ENCODE measurements around the gene TGFBRAP1. TPM values are rescaled to one million over a fixed set of nuclear protein-coding genes. Genes with fewer than 3 reads are reported as not detected.

Gene TGFBRAP1
- total RNA-seq, 3 donors from 2014 or later (not counting 1 experiment from before 2014, with no cell fraction given) = 22.7 to 31.8 (median 27.7) TPM

GRCh38 chr2:105377871-105378270, 48.3 kb upstream of the TGFBRAP1 start:
- intact Hi-C loops (cut with micrococcal nuclease) = no loop called here
- WGBS (ENCODE audit: insufficient coverage) = 84% methylated on average over 3 of the region's 3 CpGs
- no peaks in the 10 kb centered on the region for H3K36me3 ChIP-seq (ENCODE audit: control insufficient read depth, insufficient read depth, low read length)
- no peak overlapping the region for H3K27ac ChIP-seq (ENCODE audit: low read length)
- H3K9me3 ChIP-seq (ENCODE audit: control insufficient read depth, insufficient read depth, low read length) = no peaks in the 10 kb centered on the region
- no peak for ATAC-seq
- TF ChIP-seq CTCF (IDR thresholded peaks at IDR 0.05) = no peak
- H3K27me3 ChIP-seq (ENCODE audit: control insufficient read depth, insufficient read depth, low read length) = no peaks in the 10 kb centered on the region
- no peak overlapping the region for H3K4me3 ChIP-seq (ENCODE audit: low read length)
- Mint-ChIP-seq H3K4me1 (peaks cover 0 to 8% of the 10 kb centered on the region in 2 donors), H3K4me3 (no peak overlapping the region), H3K27me3 (ENCODE audit: low read depth in 2 of 2) (no peaks in the 10 kb centered on the region), H3K36me3 (no peaks in the 10 kb centered on the region), H3K27ac (no peak overlapping the region), H3K9me3 (no peaks in the 10 kb centered on the region)
- no peak for DNase-seq
- peaks cover 7% of the 10 kb centered on the region for H3K4me1 ChIP-seq (ENCODE audit: control insufficient read depth, insufficient read depth, low read length)

- no peak for TF ChIP-seq CTCF (IDR thresholded peaks at IDR 0.05)
- H3K4me3 ChIP-seq (ENCODE audit: low read length) = no peak overlapping the region
- H3K4me3 Mint-ChIP-seq = no peak overlapping the region
- H3K36me3 Mint-ChIP-seq = no peaks in the 10 kb centered on the region
- intact Hi-C loops (cut with micrococcal nuclease) = no loop called here
- peaks cover 7% of the 10 kb centered on the region for H3K4me1 ChIP-seq (ENCODE audit: control insufficient read depth, insufficient read depth, low read length)
- H3K9me3 Mint-ChIP-seq = no peaks in the 10 kb centered on the region
- H3K4me1 Mint-ChIP-seq = peaks cover 0 to 8% of the 10 kb centered on the region in 2 donors
- no peaks in the 10 kb centered on the region for H3K27me3 ChIP-seq (ENCODE audit: control insufficient read depth, insufficient read depth, low read length)
- ATAC-seq (no peak), DNase-seq (no peak)
- no peaks in the 10 kb centered on the region for H3K9me3 ChIP-seq (ENCODE audit: control insufficient read depth, insufficient read depth, low read length)
- no peaks in the 10 kb centered on the region for H3K36me3 ChIP-seq (ENCODE audit: control insufficient read depth, insufficient read depth, low read length)
- H3K27ac Mint-ChIP-seq = no peak overlapping the region
- no peaks in the 10 kb centered on the region for H3K27me3 Mint-ChIP-seq (ENCODE audit: low read depth in 2 of 2)
- H3K27ac ChIP-seq (ENCODE audit: low read length) = no peak overlapping the region
- WGBS (ENCODE audit: insufficient coverage) = 98% methylated on average over 3 of the region's 5 CpGs
Measured at GRCh38 chr2:105376789-105377240, 47.3 kb upstream of the TGFBRAP1 start.

- no peaks in the 10 kb centered on the region for H3K27me3 Mint-ChIP-seq (ENCODE audit: low read depth in 2 of 2)
- no peaks in the 10 kb centered on the region for H3K36me3 ChIP-seq (ENCODE audit: control insufficient read depth, insufficient read depth, low read length)
- intact Hi-C loops (cut with micrococcal nuclease) = no loop called here
- H3K4me3 ChIP-seq (ENCODE audit: low read length) = no peak overlapping the region
- H3K9me3 ChIP-seq (ENCODE audit: control insufficient read depth, insufficient read depth, low read length) = no peaks in the 10 kb centered on the region
- no peaks in the 10 kb centered on the region for H3K27me3 ChIP-seq (ENCODE audit: control insufficient read depth, insufficient read depth, low read length)
- no peak for ATAC-seq
- no peaks in the 10 kb centered on the region for H3K9me3 Mint-ChIP-seq
- H3K4me1 ChIP-seq (ENCODE audit: control insufficient read depth, insufficient read depth, low read length) = peaks cover 7% of the 10 kb centered on the region
- H3K4me3 Mint-ChIP-seq = no peak overlapping the region
- H3K4me1 Mint-ChIP-seq = peaks cover 0 to 8% of the 10 kb centered on the region in 2 donors
- H3K36me3 Mint-ChIP-seq = no peaks in the 10 kb centered on the region
- 90% methylated on average over 10 of the region's 11 CpGs for whole genome bisulfite sequencing (ENCODE audit: insufficient coverage)
- H3K27ac Mint-ChIP-seq = no peak overlapping the region
- no peak overlapping the region for H3K27ac ChIP-seq (ENCODE audit: low read length)
- no peak for TF ChIP-seq CTCF (IDR thresholded peaks at IDR 0.05)
- DNase-seq = no peak
Measured at GRCh38 chr2:105376010-105376409, 46.5 kb upstream of the TGFBRAP1 start.

- H3K9me3 ChIP-seq (ENCODE audit: control insufficient read depth, insufficient read depth, low read length) = no peaks in the 10 kb centered on the region
- no peak overlapping the region for H3K4me3 Mint-ChIP-seq
- H3K27ac ChIP-seq (ENCODE audit: low read length) = no peak overlapping the region
- H3K27me3 Mint-ChIP-seq (ENCODE audit: low read depth in 2 of 2) = peaks cover under 1 to 1% of the 10 kb centered on the region in 2 donors
- intact Hi-C loops (cut with micrococcal nuclease) = no loop called here
- ATAC-seq (no peak), DNase-seq (no peak)
- peaks cover 8% of the 10 kb centered on the region for H3K4me1 ChIP-seq (ENCODE audit: control insufficient read depth, insufficient read depth, low read length)
- no peak overlapping the region for H3K27ac Mint-ChIP-seq
- H3K36me3 Mint-ChIP-seq = no peaks in the 10 kb centered on the region
- 91% methylated on average over 14 of the region's 15 CpGs for WGBS (ENCODE audit: insufficient coverage)
- no peaks in the 10 kb centered on the region for H3K36me3 ChIP-seq (ENCODE audit: control insufficient read depth, insufficient read depth, low read length)
- no peaks in the 10 kb centered on the region for H3K9me3 Mint-ChIP-seq
- no peak overlapping the region for H3K4me3 ChIP-seq (ENCODE audit: low read length)
- H3K4me1 Mint-ChIP-seq = peaks cover under 1 to 9% of the 10 kb centered on the region in 2 donors
- H3K27me3 ChIP-seq (ENCODE audit: control insufficient read depth, insufficient read depth, low read length) = no peaks in the 10 kb centered on the region
- TF ChIP-seq CTCF (IDR thresholded peaks at IDR 0.05) = no peak
Measured at GRCh38 chr2:105375001-105375561, 45.5 kb upstream of the TGFBRAP1 start.

Data from natural killer cell (primary cell).